Activated T-cell treated with anti-CD3 and anti-CD28 coated beads, Interleukin-2, amount 50 U/mL, for 1 hour (primary cell): ENCODE measurements around the gene GRK5.

ENCODE experiments used
- DNase-seq: peaks from one replicate; pipeline ENCODE4 v3.0.0-alpha.2; 2020

The GRK5 gene

GRCh38 chr10:119466076-119466475, 258.7 kb downstream of the GRK5 start:
- no peak for DNase-seq

DNA sequence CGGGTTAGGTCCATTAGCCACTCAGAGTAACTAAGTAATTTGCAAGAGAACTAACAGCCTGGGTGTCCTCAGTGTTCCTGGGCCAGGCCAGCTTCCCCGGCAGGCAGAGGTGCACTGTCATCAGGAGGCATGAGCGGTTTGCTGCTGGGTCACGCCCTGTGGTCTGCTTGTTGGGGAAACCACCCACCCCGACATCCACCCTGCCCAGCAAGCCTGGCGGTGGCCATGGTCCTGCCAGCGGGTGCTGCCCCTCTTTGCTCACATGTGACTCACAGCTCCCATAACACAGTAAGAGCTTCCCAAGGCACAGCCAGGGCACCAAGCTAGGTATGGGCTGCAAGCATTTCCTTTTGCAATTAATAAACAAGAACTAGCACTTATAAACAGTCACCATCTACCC, 259.3 kb downstream of the GRK5 start:
- peak; percentile 28 for DNase-seq

DNA sequence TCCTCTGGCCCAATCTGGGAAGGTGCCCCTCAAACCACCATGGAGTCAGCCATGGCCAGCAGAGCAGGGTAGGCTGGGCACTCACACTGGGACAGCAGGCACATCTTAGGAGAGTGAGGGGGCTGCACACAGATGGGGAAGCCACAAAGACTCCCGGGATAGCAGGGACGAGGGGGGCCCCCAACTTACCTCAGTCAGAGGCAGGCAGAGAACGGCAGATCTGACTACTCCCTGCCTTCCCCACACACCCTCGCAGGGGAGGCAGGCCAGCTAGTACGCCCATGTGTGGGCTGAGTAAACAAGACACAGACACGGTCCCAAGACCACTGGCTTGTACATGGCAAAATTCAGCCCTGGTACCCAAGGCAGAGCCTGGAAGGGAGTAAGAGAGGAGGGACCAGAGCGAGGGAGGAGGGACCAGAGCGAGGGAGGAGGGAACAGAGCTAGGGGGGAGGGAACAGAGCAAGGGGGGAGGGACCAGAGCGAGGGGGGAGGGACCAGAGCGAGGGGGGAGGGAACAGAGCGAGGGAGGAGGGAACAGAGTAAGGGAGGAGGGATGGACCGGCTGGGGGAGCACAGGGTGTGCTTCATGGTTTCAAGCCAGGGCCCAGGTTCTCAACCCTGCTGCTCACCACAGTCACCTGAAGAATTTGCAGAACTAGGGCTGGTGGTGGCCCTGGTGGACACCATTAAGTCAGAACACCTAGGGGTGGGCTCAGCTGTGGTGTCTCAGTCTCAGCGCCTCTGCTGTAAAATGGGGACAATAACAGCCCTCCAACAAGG, 261.4 kb downstream of the GRK5 start:
- DNase-seq, result no peak

DNA sequence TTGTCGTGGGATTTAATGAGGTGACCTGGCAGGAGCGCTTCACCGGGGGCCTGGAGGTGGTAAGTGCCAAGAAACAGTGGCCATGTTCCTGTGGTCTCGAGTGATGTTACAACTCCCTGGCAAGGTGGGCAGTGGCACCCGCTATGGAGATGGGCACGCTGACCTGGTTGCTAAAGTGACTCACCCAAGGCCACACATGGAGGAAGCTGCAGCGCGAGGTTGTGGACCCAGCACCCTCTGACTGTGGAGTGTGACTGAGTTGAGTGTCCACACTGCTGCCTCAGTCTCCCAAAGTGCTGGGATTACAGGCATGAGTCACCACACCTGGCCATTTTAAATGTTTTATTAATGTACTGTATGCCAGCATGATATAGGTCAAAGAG, 261.9 kb downstream of the GRK5 start:
- no peak for DNase-seq

DNA sequence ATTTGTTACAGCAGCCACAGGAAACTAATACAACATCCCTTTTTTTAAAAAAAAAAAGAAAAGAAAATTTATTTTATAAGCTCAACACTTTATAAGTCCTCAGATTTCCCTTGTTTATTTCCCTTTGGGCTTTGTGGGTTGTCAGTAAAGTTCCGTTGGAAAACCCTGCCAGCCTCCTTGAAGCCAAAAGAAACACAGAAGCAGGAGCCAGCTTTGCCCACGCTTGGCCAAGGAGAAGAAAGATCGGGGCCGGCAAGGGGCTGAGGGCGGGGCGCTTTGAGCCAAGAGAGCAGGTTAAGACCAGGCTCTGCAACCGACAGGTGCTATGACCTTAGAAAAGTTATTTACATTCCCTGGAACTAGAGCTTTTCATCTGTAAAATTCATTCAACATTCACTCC, 262.5 kb downstream of the GRK5 start:
- no peak for DNase-seq

GRCh38 chr10:119470920-119471702, 263.7 kb downstream of the GRK5 start:
- no peak for DNase-seq

DNA sequence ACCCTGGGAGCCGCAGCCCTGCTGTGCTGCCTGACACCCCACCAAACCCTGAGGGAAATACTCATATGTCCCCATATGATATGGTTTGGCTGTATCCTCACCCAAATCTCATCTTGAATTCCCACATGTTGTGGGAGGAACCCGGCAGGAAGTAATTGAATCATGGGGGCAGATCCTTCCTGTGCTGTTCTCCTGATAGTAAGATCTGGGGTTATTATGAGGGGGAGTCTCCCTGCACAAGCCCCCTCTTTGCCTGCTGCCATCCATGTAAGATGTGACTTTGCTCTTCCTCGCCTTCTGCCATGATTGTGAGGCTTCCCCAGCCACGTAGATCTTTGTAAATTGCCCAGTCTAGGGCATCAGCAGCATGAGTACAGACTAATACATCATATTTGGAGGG, 266.4 kb downstream of the GRK5 start:
- DNase-seq, result no peak

GRCh38 chr10:119474606-119475005, 267.2 kb downstream of the GRK5 start:
- DNase-seq, result no peak

- DNase-seq, result no peak
These were observed 270.1 kb downstream of the GRK5 start for GRCh38 chr10:119477444-119477843.

DNA sequence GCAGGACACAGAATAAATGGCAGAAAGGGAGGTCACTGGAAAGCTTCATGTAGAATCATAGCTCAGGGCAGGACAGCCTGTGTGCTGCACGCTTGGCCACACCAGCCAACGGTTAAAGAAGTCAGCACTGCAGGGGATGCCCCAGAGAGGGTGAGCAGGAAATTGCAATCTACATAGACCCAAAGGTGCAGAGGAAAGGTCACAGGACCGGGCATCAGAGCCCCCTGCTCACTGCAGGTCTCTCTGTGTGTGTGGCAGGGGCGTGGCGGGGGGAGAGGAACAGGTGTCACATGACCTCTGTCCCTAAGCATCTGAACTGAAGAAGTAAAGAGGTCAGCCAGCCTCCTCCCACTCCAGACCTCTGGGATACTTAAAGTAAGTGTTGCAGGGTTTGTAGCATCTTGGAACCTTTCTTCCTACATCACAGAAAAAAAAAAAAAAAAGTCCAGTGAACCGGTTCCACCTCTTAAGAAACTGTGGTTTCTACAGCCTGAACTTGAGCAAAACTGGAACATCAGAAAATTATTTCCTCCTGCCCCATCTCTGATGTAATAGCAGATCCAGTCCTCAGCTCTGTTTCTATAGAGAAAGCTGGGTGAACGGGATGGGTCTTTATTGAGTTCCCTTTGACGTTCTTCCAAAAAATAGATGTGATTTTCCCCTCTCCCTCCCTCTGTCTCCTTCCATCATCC, 270.9 kb downstream of the GRK5 start:
- DNase-seq, result no peak

GRCh38 chr10:119478811-119479341, 271.5 kb downstream of the GRK5 start:
- DNase-seq, result no peak

- no peak for DNase-seq
These were observed 272.2 kb downstream of the GRK5 start for GRCh38 chr10:119479532-119479931.

DNA sequence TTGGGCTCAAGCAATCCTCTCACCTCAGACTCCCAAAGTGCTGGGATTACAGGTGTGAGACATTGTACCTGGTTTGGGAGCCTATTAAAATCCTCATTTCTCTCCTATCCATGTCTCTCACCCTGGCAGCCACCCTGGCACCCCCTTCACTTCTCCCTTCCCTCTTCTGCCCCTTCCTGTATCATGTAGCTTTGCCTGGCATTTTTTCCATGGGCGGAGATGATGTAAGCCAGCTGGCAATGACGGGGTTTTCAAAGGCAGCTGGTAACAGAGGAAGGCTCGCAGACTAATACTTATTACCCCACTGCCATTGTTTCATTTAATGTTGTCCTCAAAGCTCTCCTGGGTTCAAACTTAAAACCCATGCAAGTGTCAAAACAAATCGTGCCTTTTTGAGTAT, 273.3 kb downstream of the GRK5 start:
- DNase-seq, result no peak

GRCh38 chr10:119481781-119482426, 274.5 kb downstream of the GRK5 start:
- no peak for DNase-seq

GRCh38 chr10:119483001-119483400, 275.6 kb downstream of the GRK5 start:
- DNase-seq, result no peak

DNA sequence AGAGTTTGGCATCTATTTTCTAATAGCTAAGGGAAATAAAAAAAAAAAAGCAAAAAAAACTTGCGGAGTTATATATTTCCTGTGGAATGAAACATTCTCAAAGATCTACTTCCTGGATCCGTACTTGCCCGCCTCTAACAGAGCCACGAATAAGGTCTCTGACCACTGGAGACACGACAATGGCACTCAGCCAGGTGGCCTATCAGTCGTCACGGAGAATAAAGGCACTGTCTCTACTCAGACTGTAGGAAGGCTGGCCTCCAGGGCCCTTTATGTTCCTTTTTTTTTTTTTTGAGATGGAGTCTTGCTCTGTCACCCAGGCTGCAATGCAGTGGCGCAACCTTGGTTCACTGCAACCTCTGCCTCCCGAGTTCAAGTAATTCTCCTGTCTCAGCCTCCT, 276.5 kb downstream of the GRK5 start:
- no peak for DNase-seq

DNA sequence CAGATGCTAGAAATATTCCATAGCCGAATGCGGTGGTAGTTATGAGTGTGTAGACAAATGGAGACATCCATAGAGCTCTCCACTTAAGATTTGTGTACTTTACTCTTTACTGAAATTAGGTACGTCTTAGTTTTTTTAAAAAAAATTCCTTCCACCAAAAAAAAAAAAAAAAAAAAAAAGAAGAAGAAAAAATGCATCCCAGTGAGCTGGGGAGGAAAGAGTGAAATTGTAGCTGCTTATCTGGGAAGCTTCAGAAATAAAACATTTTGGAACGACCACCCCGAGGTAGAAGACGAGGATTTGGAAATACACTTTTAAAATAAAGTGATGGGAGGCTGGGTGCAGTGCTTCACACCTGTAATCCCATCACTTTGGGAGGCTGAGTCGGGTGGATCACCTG, 281.3 kb downstream of the GRK5 start:
- DNase-seq, result no peak

- DNase-seq, result no peak
These were observed 282.6 kb downstream of the GRK5 start for GRCh38 chr10:119489991-119490326.

- DNase-seq, result no peak
These were observed 284.8 kb downstream of the GRK5 start for GRCh38 chr10:119491966-119492757.

DNA sequence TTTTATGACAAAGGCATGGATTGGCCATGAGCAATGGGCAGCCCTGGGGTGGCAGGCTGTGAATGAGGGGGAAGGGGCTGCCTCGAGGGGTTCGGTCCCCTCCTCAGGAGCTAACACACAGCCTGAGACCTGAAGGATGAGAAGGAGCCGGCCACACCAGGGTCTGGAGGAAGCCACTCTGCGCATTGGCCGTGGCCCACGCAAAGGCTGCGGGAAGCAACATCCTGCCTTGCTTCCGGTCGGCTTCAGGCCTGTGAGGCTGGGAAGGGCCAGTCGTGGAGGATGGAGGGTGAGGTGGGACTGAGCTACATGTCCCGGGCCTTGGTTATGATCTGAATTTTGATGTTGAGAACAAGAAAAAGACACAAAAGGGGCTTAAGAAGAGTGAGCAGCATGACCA, 285.8 kb downstream of the GRK5 start:
- DNase-seq, result no peak

GRCh38 chr10:119494236-119495020, 287.1 kb downstream of the GRK5 start:
- no peak for DNase-seq
